H1 (cell line): ENCODE data around the gene CCDC110. TPM values are rescaled to one million over a fixed set of nuclear protein-coding genes. Genes with fewer than 3 reads are reported as not detected.

Source experiments
- CTCF ChIA-PET: fragments of 300-600 bp; sonication (Branson Sonifier 250); formaldehyde crosslinking; loops from one replicate; lab custom pipeline; 2021; ENCODE audit not compliant: partially characterized antibody; lab: Charles Lee
- POLR2A ChIA-PET: fragments of 300-600 bp; sonication (Branson Sonifier 250); formaldehyde crosslinking; loops from one replicate; lab custom pipeline; 2021; ENCODE audit warnings: inconsistent platforms; ENCODE audit not compliant: partially characterized antibody; lab: Charles Lee
- DNase-seq, 2 experiments: peaks; one replicate each; pipeline versions ENCODE4 v3.0.0 to v3.0.0-alpha.2; 2010 to 2022; ENCODE audit warnings: low spot score in 2 of 2, low read depth in 1 of 2, mixed read lengths in 1 of 2
- FAIRE-seq: peaks from 2 replicates; lab custom pipeline; 2011; peaks lifted over from hg19 to GRCh38; lab: Jason Lieb, UNC
- H2AFZ ChIP-seq: 2 replicates; pipeline ENCODE4 v1.8.1; 2012; ENCODE audit warnings: low read length, inconsistent platforms
- H2AK5ac ChIP-seq: 2 replicates; pipeline ENCODE4 v1.6.1; 2013; ENCODE audit warnings: low read depth, low read length
- H2BK120ac ChIP-seq: replicated peaks from 2 replicates; pipeline ENCODE3; 2013; ENCODE audit warnings: low read depth, low read length, inconsistent platforms
- H2BK12ac ChIP-seq: 2 replicates; pipeline ENCODE4 v1.6.1; 2013; ENCODE audit warnings: low read depth, low read length
- H2BK15ac ChIP-seq: 2 replicates; pipeline ENCODE4 v1.6.1; 2013; ENCODE audit warnings: low read length
- H2BK20ac ChIP-seq: 2 replicates; pipeline ENCODE4 v1.6.1; 2013; ENCODE audit warnings: low read length
- H2BK5ac ChIP-seq: 2 replicates; pipeline ENCODE4 v1.6.1; 2013; ENCODE audit warnings: low read depth, low read length
- H3K14ac ChIP-seq: 2 replicates; pipeline ENCODE4 v1.6.1; 2013; ENCODE audit warnings: inconsistent platforms; ENCODE audit not compliant: insufficient read length
- H3K18ac ChIP-seq: 2 replicates; pipeline ENCODE4 v1.6.1; 2013; ENCODE audit warnings: low read length; ENCODE audit errors: extremely low read depth
- H3K23ac ChIP-seq: 2 replicates; pipeline ENCODE4 v1.6.1; 2013; ENCODE audit warnings: inconsistent platforms; ENCODE audit not compliant: insufficient read length
- H3K23me2 ChIP-seq: 2 replicates; pipeline ENCODE4 v1.6.1; 2013; ENCODE audit warnings: low read depth, low read length
- H3K27ac ChIP-seq: 2 replicates; pipeline ENCODE4 v1.6.1; 2011; ENCODE audit warnings: low read depth, low read length, inconsistent platforms
- H3K27me3 ChIP-seq, 4 experiments: replicated peaks in 1 of 4; 1 replicate in 1 of 4; 2 replicates in 3 of 4; pipeline versions ENCODE4 v1.6.1 to v1.8.1; 2011 to 2013; ENCODE audit warnings: low read length in 3 of 4, mild to moderate bottlenecking in 3 of 4, inconsistent platforms in 2 of 4, mixed read lengths in 2 of 4, moderate library complexity in 1 of 4; ENCODE audit not compliant: control insufficient read depth in 3 of 4, insufficient read depth in 3 of 4; ENCODE audit errors: extremely low read depth in 1 of 4
- H3K36me3 ChIP-seq, 4 experiments: 2 replicates each; pipeline versions ENCODE4 v1.6.1 to v1.8.1; 2011 to 2013; ENCODE audit warnings: mild to moderate bottlenecking in 4 of 4, low read length in 3 of 4, moderate library complexity in 2 of 4, control low read depth in 1 of 4, inconsistent platforms in 1 of 4; ENCODE audit not compliant: insufficient read depth in 4 of 4, control insufficient read depth in 2 of 4
- H3K4ac ChIP-seq: replicated peaks from 2 replicates; pipeline ENCODE3; 2013; ENCODE audit warnings: low read length, low read depth, mixed read lengths, inconsistent platforms; ENCODE audit not compliant: insufficient read length
- H3K4me1 ChIP-seq, 4 experiments: replicated peaks in 1 of 4; 1 replicate in 1 of 4; 2 replicates in 3 of 4; pipeline versions ENCODE4 v1.6.1 to v1.8.1; 2011 to 2013; ENCODE audit warnings: low read length in 3 of 4, inconsistent platforms in 2 of 4, mixed read lengths in 1 of 4; ENCODE audit not compliant: insufficient read depth in 4 of 4, control insufficient read depth in 3 of 4
- H3K4me2 ChIP-seq, 2 experiments: 2 replicates each; pipeline versions ENCODE4 v1.6.1 to v1.8.1; 2011 to 2013; ENCODE audit warnings: low read depth in 2 of 2, low read length in 2 of 2, control low read depth in 1 of 2, inconsistent platforms in 1 of 2, mild to moderate bottlenecking in 1 of 2; ENCODE audit not compliant: insufficient read depth in 1 of 2
- H3K4me3 ChIP-seq, 4 experiments: fragments of 200-600, 300-600 bp in 1 of 4; sonication (generic), shearing (Covaris generic), sonication (Bioruptor Twin) in 1 of 4; 2 replicates each; pipeline versions ENCODE4 v1.5.1 to v1.8.1; 2011 to 2016; ENCODE audit warnings: low read length in 4 of 4, low read depth in 3 of 4, control low read depth in 2 of 4, inconsistent platforms in 2 of 4, mild to moderate bottlenecking in 2 of 4, mixed read lengths in 1 of 4, moderate library complexity in 1 of 4; ENCODE audit not compliant: insufficient read depth in 2 of 4; ENCODE audit errors: extremely low read depth in 1 of 4
- H3K56ac ChIP-seq: replicated peaks from 2 replicates; pipeline ENCODE3; 2013; ENCODE audit warnings: low read depth, mild to moderate bottlenecking, mixed read lengths, low read length, inconsistent platforms; ENCODE audit not compliant: insufficient read length
- H3K79me1 ChIP-seq: 2 replicates; pipeline ENCODE4 v1.6.1; 2013; ENCODE audit warnings: low read depth, low read length, control low read depth
- H3K79me2 ChIP-seq, 2 experiments: 2 replicates each; pipeline versions ENCODE4 v1.6.1 to v1.8.1; 2012 to 2013; ENCODE audit warnings: low read length in 2 of 2, mild to moderate bottlenecking in 2 of 2, inconsistent platforms in 1 of 2; ENCODE audit not compliant: insufficient read depth in 2 of 2, control insufficient read depth in 1 of 2
- H3K9ac ChIP-seq, 4 experiments: replicated peaks in 1 of 4; 1 replicate in 1 of 4; 2 replicates in 3 of 4; pipeline versions ENCODE4 v1.6.1 to v1.8.1; 2011 to 2013; ENCODE audit warnings: low read depth in 3 of 4, low read length in 3 of 4, control low read depth in 2 of 4, mild to moderate bottlenecking in 2 of 4, moderate library complexity in 2 of 4, inconsistent platforms in 1 of 4; ENCODE audit errors: extremely low read depth in 1 of 4
- H3K9me3 ChIP-seq, 2 experiments: 2 replicates each; pipeline versions ENCODE4 v1.6.1 to v1.8.1; 2012 to 2013; ENCODE audit warnings: mild to moderate bottlenecking in 2 of 2, moderate library complexity in 2 of 2, control low read depth in 1 of 2, inconsistent platforms in 1 of 2, low read depth in 1 of 2, low read length in 1 of 2, mixed read lengths in 1 of 2; ENCODE audit not compliant: insufficient read depth in 2 of 2
- H4K20me1 ChIP-seq, 2 experiments: replicated peaks in 1 of 2; 2 replicates each; pipeline versions ENCODE3 to v1.8.1; 2011 to 2013; ENCODE audit warnings: inconsistent platforms in 2 of 2, low read length in 2 of 2, mild to moderate bottlenecking in 1 of 2; ENCODE audit not compliant: insufficient read depth in 2 of 2, control insufficient read depth in 1 of 2
- H4K5ac ChIP-seq: 2 replicates; pipeline ENCODE4 v1.6.1; 2013; ENCODE audit warnings: low read length, low read depth, mixed read lengths, inconsistent platforms; ENCODE audit not compliant: insufficient read length
- H4K8ac ChIP-seq: 2 replicates; pipeline ENCODE4 v1.8.0; 2013; ENCODE audit warnings: mild to moderate bottlenecking, moderate library complexity, low read length, inconsistent platforms; ENCODE audit not compliant: insufficient read depth; ENCODE audit errors: extremely low read depth
- H4K91ac ChIP-seq: replicated peaks from 2 replicates; pipeline ENCODE3; 2013; ENCODE audit warnings: low read length, mixed read lengths, inconsistent platforms; ENCODE audit not compliant: insufficient read length
- CBX5 ChIP-seq: fragments of 300-800, 300-1000 bp; sonication (generic); IDR thresholded peaks from 2 replicates; pipeline ENCODE4 v1.7.1; 2016; ENCODE audit warnings: antibody characterized with exemption, low read length, low read depth
- WGBS, 2 experiments: shearing (Covaris generic) in 1 of 2; methylation state at CpG; one replicate each; pipeline versions ENCODE4 v1.1.6 to v1.1.7; 2013 to 2015; ENCODE audit warnings: low lambda C conversion rate in 2 of 2, mixed read lengths in 2 of 2, inconsistent platforms in 1 of 2, low coverage in 1 of 2, missing lambda C conversion rate in 1 of 2; ENCODE audit not compliant: insufficient replicate concordance in 2 of 2, insufficient coverage in 1 of 2, insufficient read length in 1 of 2; ENCODE audit errors: extremely low coverage in 1 of 2, missing lambda C conversion rate in 1 of 2; 5-methylcytosine and 5-hydroxymethylcytosine counted together
- polyA plus RNA-seq, 7 experiments: library from polyadenylated mRNA; depleted of rRNA in 3 of 7; stranded (reverse) in 5 of 7; unstranded in 2 of 7; fragments of >200 nt in 5 of 7; fragments of 200-250 nt in 2 of 7; gene quantifications; 1 replicate in 5 of 7; 2 replicates in 1 of 7; 4 replicates in 1 of 7; pipeline versions ENCODE4 v1.2.1 to v1.2.3, GENCODE V29; 2011 to 2013; ENCODE audit warnings: missing spikeins in 2 of 7, mixed read lengths in 2 of 7
- total RNA-seq: library from RNA; stranded (reverse); fragmentation: NEBNext Ultra II Directional; extraction: Animal tissue kit (Norgen Biotek cat#: 25700); gene quantifications from 2 replicates; pipeline ENCODE4 v1.2.1, GENCODE V29; 2021

The CCDC110 gene
- total and polyA plus RNA-seq, 2 of the 8 experiments (the other 6 are each of a cell fraction or from before 2014, with no cell fraction given): 0.33 to 3.1 TPM

DNA sequence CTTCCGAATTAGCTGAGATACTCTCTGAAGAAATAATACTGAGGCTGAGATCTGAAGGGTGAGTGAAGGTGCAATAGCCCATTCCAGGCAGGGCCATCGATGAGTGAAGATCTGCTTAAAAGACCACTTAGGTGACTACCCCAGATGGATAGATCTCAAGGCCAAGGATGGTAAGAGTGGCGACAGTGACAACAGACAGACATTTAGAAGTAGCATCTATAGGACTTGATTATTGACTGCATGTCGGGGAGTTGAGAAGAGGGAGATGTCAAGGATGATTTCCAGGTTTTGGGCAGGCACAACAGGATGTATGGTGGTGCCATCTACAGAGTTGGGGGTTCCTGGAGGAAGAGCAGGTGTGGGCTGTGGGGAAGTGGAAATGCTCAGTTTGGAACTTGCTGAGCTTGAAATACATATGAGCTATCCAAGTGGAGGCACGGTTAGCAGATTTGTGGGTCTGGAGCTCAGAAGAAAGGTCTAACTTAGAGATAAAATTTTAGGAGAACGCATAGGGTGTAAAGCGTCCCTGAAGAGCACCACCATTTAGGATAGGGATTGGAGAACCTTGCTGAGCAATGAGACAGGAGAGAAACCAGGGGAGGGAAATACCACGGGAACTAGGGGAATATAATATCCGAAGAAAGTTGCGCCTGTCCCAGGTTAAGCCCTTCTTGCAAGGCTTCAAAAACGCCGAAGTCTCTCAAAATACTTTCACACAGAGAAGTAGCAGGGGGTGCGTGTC, 46.5 kb downstream of the CCDC110 start:
- peaks cover 9% of the 10 kb centered on the region for H3K23me2 ChIP-seq
- H3K4me1 ChIP-seq: peaks cover 0 to 5% (median 2%) of the 10 kb centered on the region in 4 experiments; a peak in 3 of 7 replicates
- no peak overlapping the region for H3K14ac ChIP-seq
- H4K5ac ChIP-seq: peak overlapping the region; percentile 64
- H2AK5ac ChIP-seq: no peak overlapping the region
- H3K4me3 ChIP-seq: peak overlapping the region; percentile 85 to 98 (median 90)
- H3K36me3 ChIP-seq: peaks cover 0 to 4% (median 3%) of the 10 kb centered on the region in 4 experiments; a peak in 2 of 8 replicates
- no peak overlapping the region for H2BK15ac ChIP-seq
- DNase-seq (no peak), FAIRE-seq (no peak)
- 21% methylated on average over 13 of the region's 13 CpGs; no CpG with 5 or more reads in 1 of the 2 experiments for WGBS, 2 experiments
- 0 out of 2 replicates have a peak overlapping the region, but pooled peaks have one; percentile 32 for H2BK12ac ChIP-seq
- peak overlapping the region; percentile 31 for H2BK120ac ChIP-seq
- H3K56ac ChIP-seq: peak overlapping the region; percentile 64
- no peak overlapping the region for H4K91ac ChIP-seq
- peak overlapping the region; percentile 80 for H2AFZ ChIP-seq
- ChIA-PET CTCF (interaction anchor here (0.6 to 3.3 kb wide), 10 partner anchors 22 to 613 kb away, joined by 3 to 16 read pairs (median 4); partner anchors contain the start of genes ANKRD37, LRP2BP and SLC25A4), POLR2A (interaction anchor here (0.7 to 1.5 kb wide), 7 partner anchors 8 to 691 kb away, joined by 3 to 6 read pairs (median 3); partner anchors contain the start of genes ANKRD37 and CENPU)
- peak overlapping the region; percentile 100; the same call in 1 of the 2 replicates for H2BK5ac ChIP-seq
- H3K27me3 ChIP-seq: no peaks in the 10 kb centered on the region
- H3K27ac ChIP-seq: peak overlapping the region; percentile 100; the same call in 1 of the 2 replicates
- peaks cover 4 to 10% of the 10 kb centered on the region in 2 experiments; a peak in 2 of 4 replicates for H3K79me2 ChIP-seq
- no peak overlapping the region for H3K23ac ChIP-seq
- no peaks in the 10 kb centered on the region for H4K20me1 ChIP-seq
- no peaks in the 10 kb centered on the region for H3K79me1 ChIP-seq
- H3K18ac ChIP-seq: no peak overlapping the region; the same call in 1 of the 2 replicates
- H3K4ac ChIP-seq: no peak overlapping the region
- TF ChIP-seq CBX5: no peak
- peak overlapping the region; percentile 92; the same call in 1 of the 2 replicates for H4K8ac ChIP-seq
- H2BK20ac ChIP-seq: no peak overlapping the region
- peak overlapping the region; percentile 38 to 100 (median 82); a peak in 6 of 7 replicates for H3K9ac ChIP-seq
- no peaks in the 10 kb centered on the region for H3K9me3 ChIP-seq
- H3K4me2 ChIP-seq: peak overlapping the region; percentile 84 to 85
